Natural killer cell (primary cell): ENCODE data around the gene ABCC2. TPM values are rescaled to one million over a fixed set of nuclear protein-coding genes. Genes with fewer than 3 reads are reported as not detected.
"Not testable (repeated sequence)": the region's sequence is repeated elsewhere in the genome, so short reads cannot be mapped to it uniquely, and the experiment has no call there.

ENCODE experiments used
- ATAC-seq, 3 donors: fragments of 150-1000 bp in 2 of 3; fragments of 200-7000 bp in 1 of 3; cut with Tn5 transposase; 1 replicate in 1 of 3; 2 replicates in 2 of 3; pipeline ENCODE4 v1.10.0; 2021; ENCODE audit warnings: mild to moderate bottlenecking in 2 of 3, moderate library complexity in 2 of 3
- DNase-seq, 2 donors: peaks; one replicate each; pipeline versions ENCODE4 v3.0.0 to v3.0.0-alpha.2; 2013 to 2021; ENCODE audit warnings: mixed read lengths in 1 of 2
- H3K27ac ChIP-seq: one replicate; pipeline ENCODE4 v1.5.1; 2013; ENCODE audit warnings: mild to moderate bottlenecking, low read length
- H3K27me3 ChIP-seq: one replicate; pipeline ENCODE4 v1.6.1; 2013; ENCODE audit warnings: low read length; ENCODE audit not compliant: control insufficient read depth, insufficient read depth
- H3K36me3 ChIP-seq: one replicate; pipeline ENCODE4 v1.6.1; 2013; ENCODE audit warnings: low read length; ENCODE audit not compliant: control insufficient read depth, insufficient read depth
- H3K4me1 ChIP-seq: one replicate; pipeline ENCODE4 v1.6.1; 2013; ENCODE audit warnings: low read length; ENCODE audit not compliant: control insufficient read depth, insufficient read depth
- H3K4me3 ChIP-seq: one replicate; pipeline ENCODE4 v1.5.1; 2013; ENCODE audit warnings: low read length
- H3K9me3 ChIP-seq: one replicate; pipeline ENCODE4 v1.6.1; 2013; ENCODE audit warnings: low read length; ENCODE audit not compliant: control insufficient read depth, insufficient read depth
- H3K27ac Mint-ChIP-seq, 2 donors: one replicate each; pipeline ENCODE4 v1.8.0; 2022; ENCODE audit warnings: mild to moderate bottlenecking in 2 of 2, mixed read lengths in 2 of 2, moderate library complexity in 1 of 2
- H3K27me3 Mint-ChIP-seq, 2 donors: one replicate each; pipeline ENCODE4 v1.8.0; 2022; ENCODE audit warnings: low read depth in 2 of 2, mixed read lengths in 2 of 2
- H3K36me3 Mint-ChIP-seq: one replicate; pipeline ENCODE4 v1.8.0; 2022; ENCODE audit warnings: mixed read lengths
- H3K4me1 Mint-ChIP-seq, 2 donors: one replicate each; pipeline ENCODE4 v1.8.0; 2022; ENCODE audit warnings: mixed read lengths in 2 of 2
- H3K4me3 Mint-ChIP-seq: one replicate; pipeline ENCODE4 v1.8.0; 2022; ENCODE audit warnings: mild to moderate bottlenecking, moderate library complexity, mixed read lengths
- H3K9me3 Mint-ChIP-seq, 2 donors: one replicate each; pipeline ENCODE4 v1.8.0; 2022; ENCODE audit warnings: mixed read lengths in 2 of 2
- CTCF ChIP-seq: fragments of 200-600 bp; IDR thresholded peaks from one replicate; pipeline ENCODE4 v1.8.0; 2022; ENCODE audit warnings: antibody characterized with exemption
- WGBS: methylation state at CpG from one replicate; pipeline ENCODE4 v1.1.7; 2013; ENCODE audit warnings: missing lambda C conversion rate; ENCODE audit not compliant: insufficient coverage; 5-methylcytosine and 5-hydroxymethylcytosine counted together
- intact Hi-C: fragments of 100-400 bp; cut with micrococcal nuclease; formaldehyde crosslinking; loops from one replicate; pipeline ENCODE4 v1.14.2; 2022
- total RNA-seq, 4 donors: library from RNA; stranded (reverse); fragments of 120-200 nt in 1 of 4; gene quantifications; one replicate each; pipeline versions ENCODE4 v1.2.3 to v1.2.4, GENCODE V29; 2013 to 2022

The ABCC2 gene
- total RNA-seq, 3 donors from 2014 or later (not counting 1 experiment from before 2014, with no cell fraction given), result 1.3 to 3.4 (median 2.7) TPM

- no peak overlapping the region for H3K27ac ChIP-seq
- ATAC-seq, result no peak
- TF ChIP-seq CTCF, result no peak
- 95% methylated on average over 4 of the region's 4 CpGs for WGBS
- H3K9me3 ChIP-seq, result no peaks in the 10 kb centered on the region
- Mint-ChIP-seq H3K27me3 (no peaks in the 10 kb centered on the region), H3K4me1 (no peaks in the 10 kb centered on the region), H3K4me3 (no peak overlapping the region), H3K36me3 (peaks cover 37% of the 10 kb centered on the region), H3K9me3 (no peaks in the 10 kb centered on the region), H3K27ac (no peak overlapping the region)
- no peaks in the 10 kb centered on the region for H3K4me1 ChIP-seq
- DNase-seq, result no peak
- peaks cover 34% of the 10 kb centered on the region for H3K36me3 ChIP-seq
- no peak overlapping the region for H3K4me3 ChIP-seq
- no peaks in the 10 kb centered on the region for H3K27me3 ChIP-seq
- intact Hi-C loops, result no loop called here
These were observed 112.2 kb downstream of the ABCC2 start for GRCh38 chr10:99894613-99895012.

- not testable (repeated sequence) for ATAC-seq
These were observed 112.6 kb downstream of the ABCC2 start for GRCh38 chr10:99895066-99895465.

GRCh38 chr10:99895867-99896266, 113.4 kb downstream of the ABCC2 start:
- H3K4me3 ChIP-seq, result no peak overlapping the region
- H3K36me3 ChIP-seq, result peaks cover 34% of the 10 kb centered on the region
- WGBS, result 97% methylated on average over 9 of the region's 9 CpGs
- Mint-ChIP-seq H3K36me3 (peaks cover 42% of the 10 kb centered on the region), H3K4me1 (no peaks in the 10 kb centered on the region), H3K27ac (no peak overlapping the region), H3K4me3 (no peak overlapping the region), H3K9me3 (no peaks in the 10 kb centered on the region), H3K27me3 (no peaks in the 10 kb centered on the region)
- no peaks in the 10 kb centered on the region for H3K9me3 ChIP-seq
- TF ChIP-seq CTCF, result no peak
- intact Hi-C loops, result no loop called here
- no peaks in the 10 kb centered on the region for H3K4me1 ChIP-seq
- no peak for DNase-seq
- H3K27me3 ChIP-seq, result no peaks in the 10 kb centered on the region
- H3K27ac ChIP-seq, result no peak overlapping the region
- ATAC-seq, result no peak

More at GRCh38 chr10:99895066-99895465, 112.6 kb downstream of the ABCC2 start:
- H3K9me3 Mint-ChIP-seq, H3K4me3 ChIP-seq, H3K9me3 ChIP-seq, H3K27ac ChIP-seq, DNase-seq, H3K4me3 Mint-ChIP-seq, H3K4me1 ChIP-seq, H3K27me3 ChIP-seq, H3K27ac Mint-ChIP-seq, intact Hi-C loops, H3K4me1 Mint-ChIP-seq, H3K27me3 Mint-ChIP-seq: not testable (repeated sequence)
- H3K36me3 Mint-ChIP-seq, result peaks cover 41% of the 10 kb centered on the region
- WGBS, result 97% methylated on average over 8 of the region's 9 CpGs
- peaks cover 34% of the 10 kb centered on the region for H3K36me3 ChIP-seq

Other genes with a start within 250 kb of the ABCC2 start
- gene NKX2-3, start 249.7 kb upstream of the ABCC2 start, total RNA-seq, result not detected
- gene SLC25A28, start 162.2 kb upstream of the ABCC2 start, total RNA-seq, result 10 to 100 TPM; 73.0 to 83.6 (median 75.3) TPM
- 1 to 10 TPM; 3.7 to 6.3 (median 5.6) TPM for gene ENTPD7, start 123.1 kb upstream of the ABCC2 start, total RNA-seq
- 10 to 100 TPM; 17.1 to 27.9 (median 20.3) TPM for gene COX15, start 50.5 kb upstream of the ABCC2 start, total RNA-seq
- gene CUTC, start 50.4 kb upstream of the ABCC2 start, total RNA-seq, result 10 to 100 TPM; 21.4 to 28.1 (median 23.5) TPM
- 10 to 100 TPM; 13.8 to 15.4 (median 14.4) TPM for gene DNMBP, start 227.3 kb downstream of the ABCC2 start, total RNA-seq